Skeletal muscle tissue (tissue), 4 donors: Measurements from ENCODE around the gene TEK. TPM values are rescaled to one million over a fixed set of nuclear protein-coding genes. Genes with fewer than 3 reads are reported as not detected.

ENCODE experiments used
- H3K27ac ChIP-seq: one replicate; pipeline ENCODE4 v1.7.0; 2013; ENCODE audit warnings: mild to moderate bottlenecking, low read depth, low read length, inconsistent platforms
- H3K27me3 ChIP-seq, 3 donors: one replicate each; pipeline ENCODE4 v1.7.0; 2013; ENCODE audit warnings: low read length in 3 of 3; ENCODE audit not compliant: control insufficient read depth in 3 of 3, insufficient read depth in 3 of 3
- H3K36me3 ChIP-seq, 3 donors: one replicate each; pipeline ENCODE4 v1.7.0; 2013; ENCODE audit warnings: low read length in 3 of 3; ENCODE audit not compliant: control insufficient read depth in 3 of 3, insufficient read depth in 3 of 3
- H3K4me1 ChIP-seq, 3 donors: one replicate each; pipeline ENCODE4 v1.7.0; 2013; ENCODE audit warnings: low read length in 3 of 3, mild to moderate bottlenecking in 3 of 3; ENCODE audit not compliant: control insufficient read depth in 3 of 3, insufficient read depth in 3 of 3
- H3K4me3 ChIP-seq, 3 donors: one replicate each; pipeline ENCODE4 v1.7.0; 2013; ENCODE audit warnings: low read length in 3 of 3
- H3K9ac ChIP-seq, 3 donors: one replicate each; pipeline ENCODE4 v1.7.0; 2013; ENCODE audit warnings: low read length in 3 of 3, mild to moderate bottlenecking in 3 of 3, moderate library complexity in 2 of 3, low read depth in 1 of 3
- H3K9me3 ChIP-seq, 3 donors: one replicate each; pipeline ENCODE4 v1.7.0; 2013; ENCODE audit warnings: low read length in 3 of 3; ENCODE audit not compliant: control insufficient read depth in 3 of 3
- total RNA-seq: library from RNA; depleted of rRNA; stranded (reverse); fragments of >200 nt; gene quantifications from one replicate; pipeline ENCODE4 v1.2.3, GENCODE V29; 2014
- donor health status: Osteomylitis.

The TEK gene
- total RNA-seq, 1 donor from 2014 or later = 23.0 TPM

DNA sequence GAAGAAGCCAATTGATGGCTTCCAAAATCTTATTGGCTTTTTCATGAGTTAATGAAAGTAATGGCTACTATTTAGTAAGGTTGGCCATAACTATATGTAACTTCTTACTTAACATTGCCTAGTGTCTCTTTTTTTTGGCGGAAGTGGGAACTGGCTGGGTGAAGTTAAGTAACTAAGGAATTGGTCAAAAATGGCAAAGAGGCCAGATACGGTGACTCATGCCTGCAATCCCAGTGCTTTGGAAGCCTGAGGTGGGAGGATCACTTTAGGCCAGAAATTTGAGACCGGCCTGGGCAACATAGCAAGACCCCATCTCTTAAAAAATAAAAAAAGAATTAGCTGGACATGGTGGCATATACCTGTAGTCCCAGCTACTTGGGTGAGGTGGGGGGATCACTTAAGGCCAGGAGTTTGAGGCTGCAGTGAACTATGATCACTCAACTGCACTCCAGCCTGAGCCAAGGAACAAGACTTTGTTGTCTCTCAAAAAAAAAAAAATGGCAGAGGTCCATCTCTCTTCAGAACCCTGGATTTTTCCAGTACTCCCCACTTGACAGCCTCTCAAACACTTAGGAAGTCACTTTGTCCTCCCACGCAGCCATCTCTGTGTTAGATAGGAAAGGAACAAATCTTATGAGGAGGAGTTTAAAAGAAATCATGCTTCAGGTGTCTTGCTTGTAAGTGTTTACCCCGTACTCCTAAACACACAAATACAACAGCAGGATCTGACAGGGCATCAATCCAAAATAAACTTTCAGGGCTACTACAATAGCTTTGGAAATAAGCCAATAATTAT, 75.7 kb downstream of the TEK start:
- H3K4me3 ChIP-seq = no peak overlapping the region
- H3K36me3 ChIP-seq = no peaks in the 10 kb centered on the region
- H3K27ac ChIP-seq = no peak overlapping the region
- H3K9me3 ChIP-seq = no peaks in the 10 kb centered on the region
- no peaks in the 10 kb centered on the region for H3K27me3 ChIP-seq
- no peak overlapping the region for H3K9ac ChIP-seq
- peaks cover 0 to 7% (median 2%) of the 10 kb centered on the region in 3 donors for H3K4me1 ChIP-seq

DNA sequence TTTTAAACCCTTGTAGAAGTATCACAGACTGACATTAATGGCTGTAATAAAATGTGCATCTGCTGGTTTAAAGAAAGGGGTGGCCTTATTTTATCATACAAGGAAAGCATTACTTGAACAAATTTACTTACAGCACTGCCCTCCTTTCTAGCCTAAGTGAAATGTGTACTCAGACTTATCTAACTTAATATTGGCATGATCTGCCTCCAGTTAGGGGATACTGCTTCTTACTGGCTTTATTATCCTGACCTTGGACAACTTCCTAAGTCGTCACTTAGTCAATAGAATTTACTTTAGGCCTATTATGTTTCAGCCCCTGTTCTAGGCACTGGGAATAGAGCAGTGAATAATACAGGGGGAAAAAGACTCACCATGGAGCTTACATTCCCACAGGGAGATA, 79.4 kb downstream of the TEK start:
- Histone ChIP-seq H3K9ac (no peak overlapping the region), H3K36me3 (no peaks in the 10 kb centered on the region), H3K4me3 (no peak overlapping the region), H3K4me1 (peaks cover 0 to 6% (median 2%) of the 10 kb centered on the region in 3 donors), H3K27ac (no peak overlapping the region), H3K27me3 (no peaks in the 10 kb centered on the region), H3K9me3 (no peaks in the 10 kb centered on the region)

DNA sequence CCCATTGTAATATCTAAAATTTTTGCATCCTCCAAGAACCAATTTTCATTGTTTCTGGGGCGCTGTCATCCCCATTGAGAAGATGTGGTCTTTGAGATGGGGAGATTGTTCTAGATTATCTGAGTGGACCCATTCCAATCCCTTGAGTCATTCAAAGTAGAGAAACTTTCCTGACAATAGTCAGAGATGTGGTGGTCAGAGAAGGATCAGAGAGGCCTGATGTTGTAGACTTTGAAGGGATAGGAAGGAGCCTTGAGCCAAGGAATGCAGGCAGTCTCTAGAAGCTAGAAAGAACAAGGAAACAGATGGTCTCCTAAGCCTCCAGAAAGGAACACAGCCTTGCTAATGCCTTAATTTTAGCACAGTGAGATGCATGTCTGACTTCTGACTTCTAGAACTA, 80.4 kb downstream of the TEK start:
- no peaks in the 10 kb centered on the region for H3K4me1 ChIP-seq
- H3K9me3 ChIP-seq = no peaks in the 10 kb centered on the region
- no peak overlapping the region for H3K27ac ChIP-seq
- H3K4me3 ChIP-seq = no peak overlapping the region
- no peaks in the 10 kb centered on the region for H3K27me3 ChIP-seq
- H3K9ac ChIP-seq = no peak overlapping the region
- no peaks in the 10 kb centered on the region for H3K36me3 ChIP-seq

DNA sequence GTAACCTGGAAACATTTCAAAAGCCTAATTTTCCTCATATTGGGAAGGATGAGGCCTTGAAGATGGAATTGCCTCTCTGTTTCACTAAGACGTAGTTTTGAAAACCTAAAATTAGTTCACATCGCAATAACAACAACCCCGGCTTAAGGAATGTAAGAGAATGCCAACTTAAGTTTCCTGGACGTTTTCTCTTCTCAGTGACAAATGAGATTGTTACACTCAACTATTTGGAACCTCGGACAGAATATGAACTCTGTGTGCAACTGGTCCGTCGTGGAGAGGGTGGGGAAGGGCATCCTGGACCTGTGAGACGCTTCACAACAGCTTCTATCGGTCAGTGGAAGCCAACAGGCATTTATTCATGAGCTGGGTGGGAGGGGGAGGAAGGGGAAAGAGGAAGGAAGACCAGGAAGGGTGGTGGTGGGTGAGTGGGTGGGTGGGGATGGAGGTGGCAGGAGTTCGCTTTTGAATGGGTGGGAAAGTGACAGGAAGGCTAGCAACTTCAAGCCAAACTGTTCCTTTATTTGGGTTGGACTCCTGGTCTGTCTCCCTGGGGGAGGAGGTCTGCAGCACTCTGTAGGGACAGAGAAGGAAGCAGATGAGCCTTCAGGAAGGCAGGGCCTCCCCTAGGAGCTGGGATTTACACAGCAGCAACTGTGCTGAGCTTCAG, 83.4 kb downstream of the TEK start:
- H3K4me1 ChIP-seq = no peaks in the 10 kb centered on the region
- no peaks in the 10 kb centered on the region for H3K9me3 ChIP-seq
- H3K4me3 ChIP-seq = no peak overlapping the region
- no peaks in the 10 kb centered on the region for H3K27me3 ChIP-seq
- no peaks in the 10 kb centered on the region for H3K36me3 ChIP-seq
- H3K9ac ChIP-seq = no peak overlapping the region
- no peak overlapping the region for H3K27ac ChIP-seq

DNA sequence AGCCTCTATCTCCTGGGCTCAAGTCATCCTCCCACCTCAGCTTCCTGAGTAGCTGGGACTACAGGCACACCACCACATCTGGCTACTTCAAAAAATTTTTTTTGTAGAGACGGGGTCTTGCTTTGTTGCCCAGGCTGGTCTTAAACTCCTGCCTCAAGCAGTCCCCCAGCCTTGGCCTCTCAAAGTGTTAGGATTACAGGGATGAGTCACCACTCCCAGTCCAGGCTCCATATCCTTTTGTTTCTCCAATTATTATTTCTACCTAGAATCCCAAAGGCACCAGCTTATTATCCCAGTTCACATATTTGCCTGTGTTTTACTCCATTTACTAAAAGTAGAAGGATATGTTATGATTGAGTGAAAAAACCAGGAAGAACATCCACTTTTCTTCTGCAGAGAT, 84.9 kb downstream of the TEK start:
- Histone ChIP-seq H3K4me1 (peaks cover 0 to 2% (median 0%) of the 10 kb centered on the region in 3 donors), H3K27ac (no peak overlapping the region)

DNA sequence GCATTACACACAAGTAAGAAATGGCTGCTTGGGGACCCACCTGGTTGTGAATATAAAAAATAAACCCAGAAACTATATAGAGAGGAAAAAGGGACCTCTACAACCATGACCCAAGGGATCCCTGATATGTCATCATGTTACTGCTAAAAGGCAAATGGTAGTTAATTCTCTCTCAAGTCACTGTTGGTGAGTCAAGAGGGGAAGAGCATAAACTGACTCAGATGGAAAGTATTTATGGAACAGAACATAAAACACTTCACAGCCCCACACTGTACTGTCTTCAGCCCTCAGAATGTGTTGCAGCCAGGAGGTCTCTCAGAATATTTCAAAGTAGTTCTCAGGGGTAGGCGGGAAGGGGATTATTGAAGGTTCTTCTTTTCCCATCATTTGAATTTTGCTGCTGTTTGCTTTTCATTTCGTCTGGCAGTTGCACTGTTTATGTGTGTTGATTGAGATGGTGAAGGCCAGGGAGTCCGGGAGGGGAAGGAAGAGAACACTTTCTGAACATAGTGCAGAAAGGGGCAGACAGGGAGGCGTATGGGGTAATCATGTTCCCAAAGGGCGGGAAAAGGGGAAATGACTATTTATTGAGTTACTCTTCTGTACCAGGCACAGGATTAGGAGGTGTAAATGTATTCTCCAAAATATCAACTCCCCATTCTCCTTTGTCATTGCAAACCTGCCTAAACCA, 85.5 kb downstream of the TEK start:
- Histone ChIP-seq H3K4me1 (peaks cover 0 to 2% (median 0%) of the 10 kb centered on the region in 3 donors), H3K4me3 (no peak overlapping the region), H3K27ac (no peak overlapping the region), H3K27me3 (no peaks in the 10 kb centered on the region), H3K36me3 (no peaks in the 10 kb centered on the region), H3K9me3 (no peaks in the 10 kb centered on the region), H3K9ac (no peak overlapping the region)

More for the DNA sequence above, 84.9 kb downstream of the TEK start:
- no peaks in the 10 kb centered on the region for H3K9me3 ChIP-seq
- no peak overlapping the region for H3K4me3 ChIP-seq
- H3K9ac ChIP-seq = no peak overlapping the region
- H3K36me3 ChIP-seq = no peaks in the 10 kb centered on the region
- no peaks in the 10 kb centered on the region for H3K27me3 ChIP-seq

DNA sequence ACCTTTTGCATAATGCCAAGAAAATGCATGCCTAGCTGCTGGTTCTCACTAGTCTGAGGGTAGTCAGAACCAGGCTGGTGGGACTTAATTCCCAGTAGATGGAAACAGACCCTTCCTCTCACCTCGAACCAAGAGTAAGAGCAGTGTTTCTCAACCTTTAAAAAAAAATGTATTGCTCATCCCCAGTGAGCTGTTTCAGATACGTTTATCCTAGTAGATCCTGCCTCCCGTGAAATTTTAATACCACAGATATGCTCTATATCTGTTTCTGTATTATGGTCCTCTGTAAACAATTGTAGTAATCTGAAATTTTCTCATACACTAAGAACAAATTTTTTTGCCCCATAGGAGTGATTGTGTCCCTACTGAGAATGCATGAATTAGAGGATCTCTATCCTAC, 86.2 kb downstream of the TEK start:
- Histone ChIP-seq H3K27ac (no peak overlapping the region), H3K27me3 (no peaks in the 10 kb centered on the region), H3K9ac (no peak overlapping the region)

DNA sequence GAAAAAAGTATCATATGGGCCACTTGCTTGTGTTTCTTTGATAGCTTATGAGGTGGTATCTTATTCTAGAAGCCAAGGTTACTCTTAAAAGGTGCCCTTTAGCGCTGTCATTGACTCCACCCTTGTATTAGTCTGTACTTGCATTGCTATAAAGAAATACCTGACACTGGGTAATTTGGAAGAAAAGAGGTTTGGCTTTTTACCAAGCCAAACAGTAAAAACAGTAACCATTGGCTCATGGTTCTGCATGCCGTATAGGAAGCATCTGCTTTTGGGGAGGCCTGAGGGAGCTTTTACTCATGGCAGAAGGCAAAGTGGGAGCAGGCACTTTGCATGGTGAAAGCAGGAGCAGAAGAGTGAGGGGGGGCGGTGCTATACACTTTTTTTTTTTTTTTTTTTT, 87.4 kb downstream of the TEK start:
- Histone ChIP-seq H3K4me3 (no peak overlapping the region), H3K9me3 (no peaks in the 10 kb centered on the region), H3K27me3 (no peaks in the 10 kb centered on the region), H3K27ac (no peak overlapping the region), H3K4me1 (peaks cover 0 to 2% (median 0%) of the 10 kb centered on the region in 3 donors), H3K36me3 (no peaks in the 10 kb centered on the region), H3K9ac (no peak overlapping the region)

More for the DNA sequence above, 86.2 kb downstream of the TEK start:
- H3K4me1 ChIP-seq = peaks cover 0 to 2% (median 0%) of the 10 kb centered on the region in 3 donors
- H3K36me3 ChIP-seq = no peaks in the 10 kb centered on the region
- no peak overlapping the region for H3K4me3 ChIP-seq
- H3K9me3 ChIP-seq = no peaks in the 10 kb centered on the region

DNA sequence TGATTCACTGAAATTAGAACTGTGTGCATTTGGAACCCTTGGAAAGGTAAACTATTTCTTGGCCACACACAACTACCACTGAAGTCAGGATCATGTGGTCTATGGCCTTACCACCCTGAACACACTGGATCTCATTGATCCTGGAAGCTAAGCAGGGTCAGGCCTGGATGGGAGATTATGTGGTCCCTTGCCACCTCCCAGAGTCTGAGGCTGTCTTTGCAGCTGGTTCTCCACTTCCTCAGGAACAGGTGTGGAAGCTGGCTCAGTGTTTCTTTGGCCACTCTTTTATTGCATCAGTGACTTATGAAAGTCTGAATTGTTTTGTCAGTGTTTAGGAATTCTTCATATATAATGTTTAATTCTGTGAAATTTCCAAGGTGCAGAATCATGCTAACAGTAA, 89.2 kb downstream of the TEK start:
- Histone ChIP-seq H3K9me3 (no peaks in the 10 kb centered on the region), H3K9ac (no peak overlapping the region), H3K27ac (no peak overlapping the region), H3K4me3 (no peak overlapping the region), H3K27me3 (no peaks in the 10 kb centered on the region), H3K36me3 (no peaks in the 10 kb centered on the region), H3K4me1 (peaks cover 0 to 2% (median 0%) of the 10 kb centered on the region in 3 donors)

DNA sequence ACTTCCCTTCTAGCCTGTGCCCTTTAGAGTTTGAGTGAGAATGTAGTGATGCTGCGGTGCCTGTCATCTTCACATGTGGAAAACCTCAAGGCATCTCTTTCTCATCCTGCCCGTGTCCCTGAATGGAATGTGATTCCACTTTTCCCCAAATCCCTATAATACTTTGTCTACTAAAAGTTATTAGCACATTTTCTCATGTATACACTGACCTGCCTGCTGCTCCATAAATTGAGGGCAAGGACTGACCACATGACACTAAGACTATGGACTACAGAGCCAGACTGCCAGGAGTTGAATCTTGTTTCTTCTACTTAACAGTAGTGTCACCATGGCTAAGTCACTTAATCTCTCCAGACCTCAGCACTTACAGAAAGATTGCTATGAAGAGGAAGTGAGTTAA, 93.0 kb downstream of the TEK start:
- Histone ChIP-seq H3K27me3 (no peaks in the 10 kb centered on the region), H3K9me3 (no peaks in the 10 kb centered on the region), H3K27ac (no peak overlapping the region), H3K36me3 (no peaks in the 10 kb centered on the region), H3K4me1 (peaks cover 0 to 2% (median 0%) of the 10 kb centered on the region in 3 donors), H3K9ac (no peak overlapping the region), H3K4me3 (no peak overlapping the region)
